Bronchial epithelial cell (primary cell): Measurements from ENCODE around the gene FAM171A1. TPM values are rescaled to one million over a fixed set of nuclear protein-coding genes. Genes with fewer than 3 reads are reported as not detected.

ENCODE experiments used
- DNase-seq: peaks from one replicate; pipeline ENCODE4 v3.0.0-alpha.2; 2010; ENCODE audit warnings: low read depth
- FAIRE-seq: peaks from 2 replicates; lab custom pipeline; 2011; peaks lifted over from hg19 to GRCh38; lab: Jason Lieb, UNC
- H3K27me3 ChIP-seq: 2 replicates; pipeline ENCODE4 v1.5.1; 2011; ENCODE audit warnings: low read length; ENCODE audit not compliant: control insufficient read depth, insufficient read depth
- H3K36me3 ChIP-seq: 2 replicates; pipeline ENCODE4 v1.5.1; 2011; ENCODE audit warnings: low read length; ENCODE audit not compliant: control insufficient read depth, insufficient read depth
- H3K4me3 ChIP-seq: 2 replicates; pipeline ENCODE4 v1.5.1; 2011; ENCODE audit warnings: mild to moderate bottlenecking, low read depth, low read length, control low read depth
- CTCF ChIP-seq: IDR thresholded peaks from 2 replicates; pipeline ENCODE4 v1.5.1; 2011; ENCODE audit warnings: mild to moderate bottlenecking, moderate library complexity, low read length, control low read depth, inconsistent platforms; ENCODE audit not compliant: insufficient read depth, severe bottlenecking
- total RNA-seq: library from RNA; depleted of rRNA; stranded (reverse); fragments of >200 nt; gene quantifications from 2 replicates; pipeline ENCODE4 v1.2.1, GENCODE V29; 2014

FAM171A1 gene
- total RNA-seq, 1 donor from 2014 or later = 2.6 TPM

GRCh38 chr10:15168291-15168785 is 202.8 kb downstream of the FAM171A1 start, which contains the start of gene NMT2:
TSS of gene NMT2 (minus strand) at chr10:15168693. CDS start at chr10:15168612, 81 bp downstream.
- Histone ChIP-seq H3K36me3 (no peaks in the 10 kb centered on the region), H3K27me3 (no peaks in the 10 kb centered on the region), H3K4me3 (peak within 1 kb of the TSS; percentile 94)
- peak; percentile 56 for TF ChIP-seq CTCF
- no peak for FAIRE-seq
- peak; percentile 53 for DNase-seq

GRCh38 chr10:15167411-15168290 is 203.4 kb downstream of the FAM171A1 start:
- Histone ChIP-seq H3K27me3 (no peaks in the 10 kb centered on the region), H3K36me3 (no peaks in the 10 kb centered on the region), H3K4me3 (peak overlapping the region; percentile 94)
- DNase-seq (peak; percentile 62), FAIRE-seq (no peak)
- TF ChIP-seq CTCF = peak; percentile 50

GRCh38 chr10:15166325-15166724 is 204.8 kb downstream of the FAM171A1 start:
- Histone ChIP-seq H3K27me3 (no peaks in the 10 kb centered on the region), H3K4me3 (no peak overlapping the region), H3K36me3 (no peaks in the 10 kb centered on the region)
- DNase-seq = no peak
- no peak for TF ChIP-seq CTCF
- no peak for FAIRE-seq

GRCh38 chr10:15163253-15163828 is 207.7 kb downstream of the FAM171A1 start:
- Histone ChIP-seq H3K27me3 (no peaks in the 10 kb centered on the region), H3K36me3 (no peaks in the 10 kb centered on the region), H3K4me3 (no peak overlapping the region)
- FAIRE-seq = no peak
- no peak for DNase-seq
- no peak for TF ChIP-seq CTCF

Other genes with a start within 250 kb of the FAM171A1 start
- gene NMT2, start 202.6 kb downstream of the FAM171A1 start, total RNA-seq = 11.1 and 12.2 TPM in 2 replicates